GM08714 (cell line): Measurements from ENCODE around the gene ACLY.

ENCODE experiments used
- H3K4me3 ChIP-seq: fragments of 200-500 bp; sonication (Bioruptor generic); 2 replicates; pipeline ENCODE4 v1.5.1; 2014; ENCODE audit warnings: mild to moderate bottlenecking, low read length, inconsistent platforms
- ZNF274 ChIP-seq: IDR thresholded peaks from 2 replicates; pipeline ENCODE4 v1.6.1; 2012; ENCODE audit warnings: mild to moderate bottlenecking, low read depth, low read length

ACLY gene

GRCh38 chr17:41823141-41823524 is 95.6 kb downstream of the ACLY start:
- H3K4me3 ChIP-seq = no peak overlapping the region
- no peak for TF ChIP-seq ZNF274

GRCh38 chr17:41822216-41823140 is 96.3 kb downstream of the ACLY start:
- no peak overlapping the region for H3K4me3 ChIP-seq
- no peak for TF ChIP-seq ZNF274

DNA sequence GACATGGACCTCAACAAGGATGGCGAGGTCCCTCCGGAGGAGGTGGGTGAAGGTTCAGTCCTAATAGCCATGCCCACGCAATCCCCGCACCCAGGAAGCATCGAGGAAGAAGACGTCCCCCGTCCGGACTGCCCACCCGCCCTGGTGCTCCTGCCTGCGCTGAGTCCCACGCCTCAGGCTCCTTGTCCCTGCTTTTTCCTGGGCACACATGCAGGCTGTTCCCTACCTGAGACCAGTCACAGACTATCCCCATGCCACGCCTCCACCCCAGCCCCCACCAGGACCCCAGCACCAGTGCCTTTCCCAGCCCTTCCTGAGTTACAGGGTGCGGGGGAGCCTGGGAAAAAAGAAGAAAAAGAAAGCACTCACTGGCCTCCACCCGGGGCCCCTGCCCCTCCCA is 97.0 kb downstream of the ACLY start:
- H3K4me3 ChIP-seq = no peak overlapping the region
- no peak for TF ChIP-seq ZNF274

GRCh38 chr17:41818024-41818423 is 100.7 kb downstream of the ACLY start:
- no peak overlapping the region for H3K4me3 ChIP-seq
- TF ChIP-seq ZNF274 = no peak
